HG03280 (cell line): Measurements from ENCODE around the gene PTOV1.
"Not testable (repeated sequence)": the region's sequence is repeated elsewhere in the genome, so short reads cannot be mapped to it uniquely, and the experiment has no call there.

ENCODE experiments used
- ATAC-seq: cut with Tn5 transposase; IDR thresholded peaks from one replicate; pipeline ENCODE4 v1.9.1; 2021; ENCODE audit warnings: mild to moderate bottlenecking, moderate library complexity; ENCODE audit not compliant: unreplicated experiment

PTOV1 gene

DNA sequence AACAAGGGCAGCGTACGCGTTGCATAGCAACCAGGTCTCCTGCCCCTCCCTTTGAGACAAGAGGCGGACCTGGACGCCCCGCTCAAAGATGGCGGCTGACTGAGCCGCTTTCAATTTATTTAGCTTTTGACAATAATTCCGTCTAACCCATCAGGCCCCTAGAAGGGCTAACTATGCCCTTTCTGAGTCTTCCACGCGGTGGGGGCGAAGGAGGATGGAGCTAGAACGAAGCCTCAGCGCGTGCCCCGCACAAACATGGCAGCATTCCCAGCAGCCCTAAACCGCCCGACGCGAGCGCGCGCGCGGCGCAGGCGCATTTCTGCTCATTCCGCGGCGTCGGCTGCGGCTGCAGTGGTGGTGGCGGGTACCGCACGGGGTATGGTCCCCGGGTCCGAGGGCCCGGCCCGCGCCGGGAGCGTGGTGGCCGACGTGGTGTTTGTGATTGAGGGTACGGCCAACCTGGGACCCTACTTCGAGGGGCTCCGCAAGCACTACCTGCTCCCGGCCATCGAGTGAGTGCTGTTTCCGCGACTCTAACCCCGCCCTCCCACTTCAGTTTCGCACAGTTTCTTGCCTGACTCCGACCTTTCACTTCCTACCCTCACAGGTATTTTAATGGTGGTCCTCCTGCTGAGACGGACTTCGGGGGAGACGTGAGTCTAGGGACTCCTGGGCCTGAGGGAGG, 32.9 kb upstream of the PTOV1 start, which contains the start of gene MED25:
Gene MED25, plus strand, starts transcription at position 326 of the 685 bp plus-strand sequence. Its CDS starts 53 bp downstream, at position 379.
- peak; percentile 63 for ATAC-seq

DNA sequence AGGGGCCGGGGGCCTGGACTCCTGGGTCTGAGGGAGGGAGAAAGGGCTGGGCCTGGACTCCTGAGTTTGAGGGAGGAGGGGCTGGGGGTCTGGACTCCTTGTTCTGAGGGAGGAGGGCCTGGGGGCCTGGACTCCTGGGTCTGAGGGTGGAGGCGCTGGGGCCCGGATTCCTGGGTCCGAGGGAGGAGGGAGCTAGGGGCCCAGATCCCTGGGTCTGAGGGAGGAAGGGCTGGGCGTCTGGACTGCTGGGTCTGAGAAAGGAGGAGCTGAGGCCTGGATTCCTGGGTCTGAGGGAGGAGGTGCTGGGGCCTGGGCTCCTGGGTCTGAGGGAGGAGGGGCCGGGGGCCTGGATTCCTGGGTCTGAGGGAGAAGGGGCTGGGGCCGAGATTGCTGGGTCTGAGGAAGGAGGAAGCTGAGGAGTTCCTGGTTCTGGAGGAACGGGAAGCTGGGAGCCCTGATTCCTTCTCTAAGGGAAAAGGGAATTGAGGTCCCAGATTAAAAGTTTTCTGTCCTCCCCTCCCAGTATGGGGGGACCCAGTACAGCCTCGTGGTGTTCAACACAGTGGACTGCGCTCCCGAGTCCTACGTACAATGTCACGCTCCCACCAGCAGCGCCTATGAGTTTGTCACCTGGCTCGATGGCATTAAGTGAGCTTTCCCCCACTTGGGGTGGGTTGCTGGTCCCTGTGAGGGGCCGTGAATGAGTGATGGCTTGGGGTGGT, 32.1 kb upstream of the PTOV1 start:
- ATAC-seq, result no peak

DNA sequence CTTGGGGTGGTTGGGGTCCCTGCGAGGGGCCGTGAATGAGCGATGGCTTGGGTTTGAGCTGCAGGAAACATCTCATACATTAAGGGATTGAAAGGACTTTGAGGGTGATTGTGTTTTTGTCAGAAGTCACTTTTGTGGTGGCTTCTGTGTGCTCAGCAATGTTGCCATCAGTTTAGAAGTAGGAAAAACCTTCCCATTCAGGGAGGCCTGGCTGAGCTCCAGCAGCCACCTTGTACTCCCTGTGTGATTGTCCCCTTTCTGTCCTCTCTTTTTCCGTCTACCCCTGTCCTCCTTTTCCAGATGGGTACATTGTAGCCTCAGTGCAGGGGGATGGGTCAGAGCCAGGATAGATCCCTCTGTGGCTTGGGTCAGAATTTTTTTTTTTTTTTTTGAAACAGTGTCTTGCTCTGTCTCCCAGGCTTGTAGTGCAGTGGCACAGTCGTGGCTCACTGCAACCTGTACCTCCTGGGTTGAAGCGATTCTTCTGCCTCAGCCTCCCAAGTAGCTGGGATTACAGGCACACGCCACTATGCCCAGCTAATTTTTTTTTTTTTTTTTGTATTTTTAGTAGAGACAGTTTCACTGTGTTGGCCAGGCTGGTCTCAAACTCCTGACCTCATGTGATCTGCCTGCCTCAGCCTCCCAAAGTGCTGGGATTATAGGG, 31.4 kb upstream of the PTOV1 start:
- ATAC-seq, result not testable (repeated sequence)

DNA sequence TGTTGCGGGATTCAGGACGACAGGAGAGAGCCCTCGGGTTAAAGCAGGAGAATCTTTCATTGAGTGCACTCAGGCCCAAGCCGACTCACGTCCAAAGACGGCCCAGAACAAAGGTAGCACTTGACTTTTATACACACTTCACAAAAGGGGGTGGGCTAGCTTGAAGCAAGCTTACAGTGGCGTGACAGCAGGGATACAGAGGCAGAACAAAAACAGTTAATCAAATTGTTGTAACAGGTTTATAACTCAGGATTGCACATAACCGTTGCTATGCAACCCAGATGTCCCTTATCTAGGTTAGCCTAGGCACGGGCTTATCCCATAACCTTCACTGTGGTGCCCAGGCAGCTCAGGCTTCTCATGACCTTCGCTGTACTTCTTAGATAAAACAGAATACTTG, 30.8 kb upstream of the PTOV1 start:
- no peak for ATAC-seq

DNA sequence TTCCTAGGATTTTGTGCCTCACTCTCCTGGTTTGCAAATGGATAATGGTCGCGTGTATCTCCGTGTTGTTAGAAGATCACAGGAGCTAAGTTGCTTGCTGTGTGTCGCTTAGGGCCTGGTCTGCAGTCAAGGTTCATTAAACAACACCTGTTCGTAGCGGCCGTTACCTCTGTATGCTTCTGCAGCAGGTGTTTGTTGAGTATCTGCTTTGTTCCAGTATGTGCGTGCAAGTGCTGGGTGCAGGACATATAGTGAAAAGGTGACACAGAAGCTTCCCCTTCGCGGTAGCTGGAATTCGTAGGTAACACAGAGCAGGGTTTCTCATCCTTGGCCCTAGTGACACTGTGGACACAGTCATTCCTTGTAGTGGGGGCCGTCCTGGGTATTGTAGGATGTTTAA, 27.5 kb upstream of the PTOV1 start:
- ATAC-seq, result no peak

DNA sequence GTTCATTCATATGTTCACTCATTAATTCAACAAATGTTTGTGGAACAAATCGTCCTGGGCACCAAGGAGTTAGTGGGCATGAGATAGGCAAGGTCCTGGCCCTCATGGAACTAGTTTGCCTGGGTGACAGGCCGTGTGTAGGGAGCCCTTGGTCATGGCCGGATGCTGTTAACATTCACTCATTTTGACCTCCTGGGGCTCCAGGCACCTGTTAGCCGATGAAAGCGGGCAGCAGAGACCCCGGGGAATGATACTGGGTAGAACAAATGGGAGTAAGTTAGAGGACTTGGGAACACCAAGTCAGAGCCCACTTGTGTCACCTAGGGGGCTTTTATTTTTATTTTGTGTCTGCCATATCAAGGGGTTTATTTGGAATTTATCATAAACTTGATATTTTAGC, 26.3 kb upstream of the PTOV1 start:
- no peak for ATAC-seq

DNA sequence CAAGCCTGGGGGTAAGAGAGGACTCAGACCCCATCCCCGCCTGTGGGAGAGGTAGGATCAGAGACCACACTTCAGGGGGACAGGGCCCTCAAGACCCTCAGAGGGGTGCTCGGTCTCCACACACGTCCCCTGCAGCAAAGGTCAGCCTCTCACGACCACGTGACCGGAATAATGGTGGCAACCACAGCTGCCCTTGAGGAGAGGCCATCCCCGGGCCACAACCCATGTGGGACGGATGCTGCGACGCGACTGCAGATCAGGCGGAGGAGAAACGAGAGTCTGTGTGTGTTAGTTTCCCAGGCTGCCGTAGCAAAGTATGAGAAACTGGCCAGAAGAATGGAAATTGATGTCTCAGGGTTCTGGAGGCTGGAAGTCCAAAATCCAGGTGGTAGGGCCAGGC, 23.9 kb upstream of the PTOV1 start:
- ATAC-seq, result no peak

DNA sequence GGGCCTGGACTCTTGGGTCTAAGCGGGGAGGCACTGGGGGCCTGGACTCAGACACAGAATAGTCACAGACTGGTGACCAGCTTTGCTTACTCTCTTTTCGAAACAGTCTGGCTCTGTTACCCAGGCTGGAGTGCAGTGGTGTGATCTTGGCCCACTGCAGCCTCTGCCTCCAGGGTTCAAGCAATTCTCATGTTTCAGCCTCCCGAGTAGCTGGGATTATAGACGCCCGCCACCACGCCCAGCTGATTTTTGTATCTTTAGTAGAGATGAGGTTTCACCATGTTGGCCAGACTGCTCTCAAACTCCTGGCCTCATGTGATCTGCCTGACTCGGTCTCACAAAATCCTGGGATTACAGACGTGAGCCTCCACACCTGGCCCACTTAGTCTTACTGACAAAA, 21.8 kb upstream of the PTOV1 start:
- ATAC-seq, result no peak

DNA sequence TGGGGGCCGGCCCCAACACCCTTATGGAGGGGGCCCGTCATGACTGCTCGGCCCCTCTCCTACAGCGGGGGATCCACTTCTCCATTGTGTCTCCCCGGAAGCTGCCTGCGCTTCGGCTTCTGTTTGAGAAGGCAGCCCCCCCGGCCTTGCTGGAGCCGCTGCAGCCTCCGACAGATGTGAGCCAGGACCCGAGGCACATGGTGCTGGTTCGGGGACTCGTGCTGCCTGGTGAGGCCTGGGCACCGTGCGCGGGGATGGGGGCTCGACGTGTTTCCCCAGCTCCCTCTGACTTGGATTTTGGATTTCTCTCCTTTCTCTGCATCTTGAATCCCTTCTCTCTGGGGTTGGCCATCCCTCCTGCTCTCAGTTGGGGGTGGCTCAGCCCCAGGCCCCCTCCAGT, 21.2 kb upstream of the PTOV1 start:
- no peak for ATAC-seq

DNA sequence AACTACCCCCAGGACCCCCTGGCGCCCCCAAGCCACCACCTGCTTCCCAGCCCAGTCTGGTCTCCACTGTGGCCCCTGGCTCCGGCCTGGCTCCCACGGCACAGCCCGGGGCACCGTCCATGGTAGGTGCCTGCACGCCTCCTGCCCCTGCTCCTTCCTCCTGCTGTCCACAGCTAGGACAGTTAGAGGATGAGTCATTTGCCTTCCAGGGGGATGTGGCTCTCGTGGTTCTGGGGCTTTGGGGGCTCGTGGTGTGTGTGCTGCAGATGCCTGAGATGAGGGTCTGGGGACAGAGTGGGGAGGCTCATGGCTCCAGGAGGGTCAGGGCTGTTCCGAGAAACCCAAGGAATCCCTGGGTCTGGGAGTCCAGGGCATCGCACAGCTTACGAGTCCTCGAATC, 20.2 kb upstream of the PTOV1 start:
- no peak for ATAC-seq

DNA sequence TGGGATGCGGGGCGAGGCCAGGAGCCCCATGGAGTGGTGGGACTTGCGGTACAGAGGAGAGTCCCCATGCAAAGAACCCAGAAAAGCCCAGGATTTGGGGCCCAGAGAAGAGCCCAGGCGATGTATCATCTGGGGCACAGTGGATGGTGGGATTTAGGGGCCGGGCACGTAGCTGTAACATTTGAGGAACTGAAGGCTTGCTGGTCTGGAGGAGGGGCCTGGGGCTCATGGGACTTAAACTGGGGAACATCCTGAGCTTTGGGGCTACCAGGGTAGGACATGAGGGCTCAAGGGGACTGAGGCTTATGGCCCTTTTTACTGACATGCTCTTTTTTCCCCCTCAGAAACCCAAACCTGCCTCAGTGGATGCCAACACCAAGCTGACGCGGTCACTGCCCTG, 19.4 kb upstream of the PTOV1 start:
- ATAC-seq, result no peak

DNA sequence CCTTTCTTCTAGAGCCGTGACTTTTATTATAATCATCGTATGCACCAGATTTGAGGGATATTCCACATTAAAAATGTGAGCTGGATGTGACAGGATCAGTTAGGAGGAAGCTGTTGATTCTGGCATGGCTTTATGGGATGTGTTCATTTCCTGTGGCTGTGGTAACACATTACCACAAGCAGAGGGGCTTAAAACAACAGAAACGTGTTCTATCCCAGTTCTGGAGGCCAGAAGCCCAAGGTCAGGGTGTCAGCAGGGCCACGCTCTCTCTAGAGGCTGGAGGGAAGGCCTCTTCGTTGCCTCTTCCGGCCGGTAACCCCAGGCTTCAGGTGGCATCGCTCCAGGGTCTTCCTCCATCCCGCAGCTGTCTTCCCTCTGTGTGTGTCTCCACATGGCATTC, 18.4 kb upstream of the PTOV1 start:
- no peak for ATAC-seq

DNA sequence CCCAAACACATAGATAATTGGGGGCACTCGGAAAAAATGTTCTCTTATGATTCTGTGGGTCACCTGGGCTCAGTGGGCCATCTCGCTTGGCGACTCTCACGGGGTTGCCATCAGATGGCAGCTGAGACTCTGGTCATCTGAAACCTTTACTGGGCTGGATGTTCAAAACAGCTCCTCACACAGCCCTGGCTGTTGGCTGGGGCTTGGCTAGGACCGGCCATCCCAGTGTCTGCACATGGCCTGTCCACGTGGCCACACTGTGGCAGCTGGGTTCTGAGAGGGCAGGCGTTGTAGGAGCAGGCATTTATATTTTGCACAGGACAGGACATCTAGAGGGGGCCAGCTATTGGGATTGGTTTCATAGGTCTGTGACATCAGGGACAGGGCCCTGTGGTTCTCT, 17.4 kb upstream of the PTOV1 start:
- ATAC-seq, result no peak

DNA sequence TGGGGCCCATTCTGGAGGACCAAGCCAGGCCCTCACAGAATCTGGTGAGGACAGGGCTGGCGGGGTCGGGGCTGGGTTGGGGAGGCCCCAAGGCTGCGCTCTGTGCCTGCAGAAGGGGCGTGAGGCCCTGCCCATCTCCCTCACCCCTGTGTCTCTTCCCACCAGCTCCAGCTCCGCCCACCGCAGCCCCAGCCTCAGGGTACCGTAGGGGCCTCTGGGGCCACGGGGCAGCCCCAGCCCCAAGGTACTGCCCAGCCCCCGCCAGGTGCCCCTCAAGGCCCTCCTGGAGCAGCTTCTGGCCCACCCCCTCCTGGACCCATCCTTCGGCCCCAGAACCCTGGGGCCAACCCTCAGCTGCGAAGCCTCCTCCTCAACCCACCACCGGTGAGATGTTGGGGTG, 15.4 kb upstream of the PTOV1 start:
- no peak for ATAC-seq

DNA sequence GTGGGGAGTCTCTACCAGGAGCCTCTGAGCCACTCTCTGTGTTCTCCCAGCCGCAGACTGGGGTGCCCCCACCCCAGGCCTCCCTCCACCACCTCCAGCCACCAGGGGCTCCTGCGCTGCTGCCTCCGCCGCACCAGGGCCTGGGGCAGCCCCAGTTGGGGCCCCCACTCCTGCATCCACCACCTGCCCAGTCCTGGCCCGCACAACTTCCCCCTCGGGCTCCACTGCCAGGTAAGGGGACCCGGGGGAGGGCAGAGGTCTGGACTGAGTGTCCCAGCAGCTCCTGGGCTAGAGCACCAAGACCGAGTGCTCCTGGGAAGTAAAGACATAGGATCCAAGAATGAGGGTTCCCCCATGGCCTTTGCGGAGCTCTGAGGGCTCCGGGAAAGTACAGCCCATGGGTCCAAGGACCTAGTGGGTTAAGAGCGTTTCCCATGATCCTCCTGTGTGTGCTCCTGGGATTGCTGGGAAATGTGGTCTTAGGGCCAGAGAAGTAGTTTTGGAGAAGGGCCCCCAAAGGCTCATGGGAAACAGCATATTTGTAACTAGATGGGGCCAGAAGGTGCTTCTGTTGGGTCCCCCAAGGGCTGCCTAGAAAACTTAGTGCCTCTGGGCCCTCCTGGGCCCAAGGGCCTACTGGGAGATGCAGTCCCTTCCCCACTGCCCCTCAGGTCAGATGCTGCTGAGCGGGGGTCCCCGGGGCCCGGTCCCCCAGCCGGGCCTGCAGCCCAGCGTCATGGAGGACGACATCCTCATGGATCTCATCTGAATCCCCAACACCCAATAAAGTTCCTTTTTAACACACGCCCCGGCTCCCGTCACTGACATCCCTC, 14.6 kb upstream of the PTOV1 start:
- no peak for ATAC-seq

DNA sequence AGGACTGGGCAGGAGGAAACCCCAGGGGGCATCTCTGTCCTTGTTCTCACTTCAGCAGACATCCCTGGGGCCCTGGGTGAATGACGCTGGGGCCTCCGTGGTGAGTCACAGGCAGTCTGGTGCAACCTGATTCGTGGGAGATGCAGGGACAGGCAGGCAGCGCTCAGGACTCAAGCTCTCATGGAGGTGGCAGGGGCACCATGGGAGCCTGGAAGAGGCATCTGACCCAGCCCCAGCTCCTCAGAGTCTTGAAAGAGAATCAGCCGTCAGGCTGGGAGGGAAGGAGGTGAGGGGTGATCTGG, 14.0 kb upstream of the PTOV1 start:
- no peak for ATAC-seq

DNA sequence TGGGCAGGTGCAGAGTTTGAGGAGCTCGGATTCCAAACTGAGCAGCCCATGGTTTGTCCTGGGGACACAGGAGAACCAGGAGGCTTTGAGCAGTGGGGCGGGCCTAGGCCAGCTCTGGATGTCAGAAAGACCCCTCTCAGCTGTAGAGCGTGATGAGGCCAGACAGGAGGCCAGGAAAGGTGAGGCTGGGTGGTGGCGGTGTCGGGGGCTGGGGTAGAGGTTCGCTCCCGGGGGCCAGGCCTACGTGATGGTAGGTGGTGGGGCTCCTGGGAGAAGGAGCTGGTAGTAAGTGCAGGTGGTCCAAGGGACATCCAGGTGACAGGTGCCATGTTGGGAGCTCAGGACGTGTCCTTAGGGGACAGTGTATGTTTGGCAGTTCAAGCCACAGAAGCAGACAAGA, 13.5 kb upstream of the PTOV1 start:
- ATAC-seq, result no peak

DNA sequence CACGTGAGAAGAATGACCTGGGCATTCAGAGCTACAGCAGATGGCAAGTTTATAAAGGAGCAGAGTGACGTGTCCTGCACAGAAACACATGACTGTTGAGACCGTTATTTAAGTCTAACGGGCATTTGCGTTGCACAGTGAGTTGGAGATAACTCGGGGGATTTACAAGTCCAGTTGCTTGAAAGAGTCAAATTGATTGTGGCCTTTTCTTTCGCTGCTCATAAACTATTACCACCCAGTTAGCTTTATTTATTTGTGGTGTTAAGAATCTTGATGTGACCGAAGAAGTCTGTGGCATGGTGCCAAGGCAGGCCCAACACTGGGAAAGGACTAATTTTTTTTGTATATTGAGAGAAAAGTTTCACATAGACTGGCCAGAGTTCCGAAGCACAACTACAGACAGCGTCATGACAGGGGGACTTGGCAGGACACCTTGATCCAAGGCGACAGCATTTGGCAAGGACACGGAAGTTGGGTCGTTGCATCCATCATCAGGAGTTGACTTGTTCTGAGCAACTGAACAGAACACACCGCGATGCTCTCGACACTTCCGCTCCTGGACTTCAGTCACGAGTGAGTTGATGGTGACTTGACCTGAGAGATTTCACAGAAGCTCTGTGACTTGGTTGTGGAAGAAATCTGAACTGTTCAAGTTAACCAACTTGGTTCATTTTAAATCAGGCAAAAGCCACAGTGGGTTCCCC, 11.9 kb upstream of the PTOV1 start:
- ATAC-seq, result no peak

DNA sequence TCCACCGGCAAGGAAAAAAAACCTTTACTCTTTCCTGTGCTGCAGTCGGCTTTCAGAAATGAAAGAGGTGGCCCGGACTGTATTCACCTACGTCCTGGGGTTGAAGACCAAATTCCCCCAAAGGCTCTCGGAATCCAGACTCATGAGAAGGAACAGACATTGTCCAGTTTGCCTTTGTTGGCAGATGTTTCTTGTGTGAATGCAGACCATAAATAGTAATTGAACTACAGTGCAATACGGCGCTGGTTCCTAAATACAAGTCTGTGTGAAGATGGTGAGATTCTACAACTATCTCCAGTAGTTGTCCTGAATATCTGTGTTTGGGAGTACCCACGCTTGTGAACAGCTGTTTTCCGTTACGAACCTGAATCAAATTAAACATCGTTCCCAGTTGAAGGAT, 11.2 kb upstream of the PTOV1 start:
- no peak for ATAC-seq

DNA sequence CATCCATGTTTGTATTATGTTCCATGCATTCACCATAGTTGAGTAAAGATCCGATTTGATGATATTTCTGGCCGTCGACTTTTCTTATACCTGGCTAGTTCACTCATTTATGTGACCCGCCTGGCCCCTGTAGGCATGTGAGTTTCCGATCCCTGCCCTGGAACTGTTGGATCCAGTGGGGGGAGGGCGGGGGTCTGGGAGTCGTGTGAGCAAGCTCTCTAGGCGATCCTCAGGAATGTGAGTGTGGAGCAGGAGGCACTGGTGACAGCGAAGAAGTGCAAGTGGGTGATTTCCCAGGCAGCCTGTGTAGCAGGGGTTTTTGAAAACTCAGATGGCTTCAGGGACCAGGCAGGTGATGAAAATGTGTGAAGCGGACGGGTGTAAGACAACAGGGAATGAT, 10.6 kb upstream of the PTOV1 start:
- ATAC-seq, result no peak

DNA sequence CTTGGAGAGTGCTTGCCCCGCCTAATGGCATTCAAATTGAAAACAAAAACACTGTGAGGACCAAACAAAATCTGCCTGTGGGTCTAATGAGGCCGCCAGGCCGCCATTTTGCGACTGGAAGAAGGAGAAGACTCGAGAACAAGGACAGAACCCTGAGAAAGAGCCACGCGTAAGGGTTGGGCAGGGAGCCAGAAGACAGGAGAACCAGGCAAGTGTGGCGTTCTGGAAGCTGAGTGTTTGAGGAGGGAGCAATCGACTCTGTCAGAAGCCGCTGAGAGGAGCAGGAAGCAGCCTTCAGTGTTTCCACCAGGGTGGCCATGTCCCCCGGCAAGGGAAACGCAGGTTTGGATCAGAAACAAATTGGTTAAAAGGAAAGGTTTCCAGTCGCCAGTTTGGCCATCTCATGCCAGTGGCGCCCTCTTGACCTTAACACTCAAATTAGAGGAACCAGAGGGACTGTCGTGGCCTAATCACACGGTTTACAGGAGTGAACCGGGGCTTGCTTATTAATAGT, 10.2 kb upstream of the PTOV1 start:
- no peak for ATAC-seq
